Activated naive CD8-positive, alpha-beta T cell treated with anti-CD3 and anti-CD28 coated beads for 36 hours (primary cell): ENCODE data around the gene FGD5. TPM values are rescaled to one million over a fixed set of nuclear protein-coding genes. Genes with fewer than 3 reads are reported as not detected.

Experiments used
- DNase-seq: peaks from one replicate; pipeline ENCODE4 v3.0.0; 2021
- H3K27ac Mint-ChIP-seq: one replicate; pipeline ENCODE4 v1.8.0; 2022; ENCODE audit warnings: mild to moderate bottlenecking, moderate library complexity, mixed read lengths
- H3K27me3 Mint-ChIP-seq: one replicate; pipeline ENCODE4 v1.8.0; 2022; ENCODE audit warnings: mild to moderate bottlenecking, mixed read lengths
- H3K36me3 Mint-ChIP-seq: one replicate; pipeline ENCODE4 v1.8.0; 2021; ENCODE audit warnings: mild to moderate bottlenecking, mixed read lengths
- H3K4me1 Mint-ChIP-seq: one replicate; pipeline ENCODE4 v1.8.0; 2021; ENCODE audit warnings: mixed read lengths
- H3K4me3 Mint-ChIP-seq: one replicate; pipeline ENCODE4 v1.8.0; 2022; ENCODE audit warnings: mild to moderate bottlenecking, moderate library complexity, mixed read lengths
- H3K9me3 Mint-ChIP-seq: one replicate; pipeline ENCODE4 v1.8.0; 2022; ENCODE audit warnings: mixed read lengths
- total RNA-seq, 2 experiments: library from RNA; stranded (reverse); gene quantifications; one replicate each; pipeline ENCODE4 v1.2.3, GENCODE V29; 2021

Gene FGD5
- total RNA-seq, 2 experiments from 2014 or later: 0.22 to 0.27 TPM

DNA sequence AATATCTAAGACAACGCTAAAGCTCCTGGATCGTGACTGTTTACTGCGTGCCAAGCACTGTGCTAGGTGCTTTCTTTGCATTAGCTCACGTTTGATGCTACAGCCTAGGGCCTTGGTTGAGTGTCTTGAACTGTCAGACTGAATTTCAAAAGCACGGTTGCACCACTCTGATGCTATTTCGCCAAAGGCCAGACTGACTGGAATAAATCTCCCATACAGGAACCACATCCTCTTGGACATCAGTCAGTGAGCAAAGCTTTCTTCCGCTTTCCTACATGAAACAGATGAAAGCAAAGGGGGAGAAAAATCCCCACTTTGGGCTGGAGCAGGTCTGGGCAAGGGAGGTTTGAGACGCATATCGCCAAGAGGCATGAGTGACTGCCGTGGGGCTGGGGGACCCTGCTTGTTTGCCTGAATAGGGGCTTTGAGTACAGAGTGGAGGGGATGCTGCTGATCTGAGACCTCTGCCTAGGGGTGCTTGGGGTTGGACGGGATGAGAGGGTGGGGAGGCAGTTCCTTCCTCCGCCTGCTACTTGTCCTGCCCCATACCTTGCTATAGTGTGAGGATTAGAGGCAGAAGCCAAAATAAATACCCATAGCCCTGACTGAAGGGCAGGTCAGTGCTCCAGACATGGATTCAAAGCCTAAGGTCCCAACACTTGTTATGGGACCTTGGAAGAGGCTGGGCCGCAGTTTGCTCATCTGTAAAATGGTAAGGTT is 5.3 kb downstream of the FGD5 start:
- Mint-ChIP-seq H3K9me3 (no peaks in the 10 kb centered on the region), H3K4me1 (no peaks in the 10 kb centered on the region), H3K27ac (no peak overlapping the region), H3K4me3 (no peak overlapping the region), H3K27me3 (peaks cover 3% of the 10 kb centered on the region), H3K36me3 (no peaks in the 10 kb centered on the region)
- DNase-seq: no peak

DNA sequence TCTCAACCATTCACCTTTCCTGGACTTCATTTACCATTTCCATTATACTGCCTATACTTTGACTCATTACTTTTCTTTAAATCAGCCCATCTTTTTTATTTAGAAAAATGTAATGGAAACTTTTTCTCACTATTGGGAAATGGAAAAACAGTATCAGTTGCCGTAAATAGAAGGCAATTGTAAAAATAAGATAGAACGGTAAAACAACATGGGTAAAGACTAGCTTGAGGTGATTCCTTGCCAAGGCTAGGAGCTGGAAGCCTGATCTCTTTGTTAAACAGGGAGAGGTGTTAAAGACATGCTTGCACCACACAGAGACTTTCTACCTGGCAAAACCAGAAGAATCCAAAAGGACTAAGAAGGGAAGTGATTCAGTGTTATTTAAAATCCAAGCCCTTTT is 5.9 kb downstream of the FGD5 start:
- no peak overlapping the region for H3K27ac Mint-ChIP-seq
- no peaks in the 10 kb centered on the region for H3K27me3 Mint-ChIP-seq
- H3K4me1 Mint-ChIP-seq: no peaks in the 10 kb centered on the region
- H3K4me3 Mint-ChIP-seq: no peak overlapping the region
- no peak for DNase-seq
- H3K36me3 Mint-ChIP-seq: no peaks in the 10 kb centered on the region
- H3K9me3 Mint-ChIP-seq: no peaks in the 10 kb centered on the region

DNA sequence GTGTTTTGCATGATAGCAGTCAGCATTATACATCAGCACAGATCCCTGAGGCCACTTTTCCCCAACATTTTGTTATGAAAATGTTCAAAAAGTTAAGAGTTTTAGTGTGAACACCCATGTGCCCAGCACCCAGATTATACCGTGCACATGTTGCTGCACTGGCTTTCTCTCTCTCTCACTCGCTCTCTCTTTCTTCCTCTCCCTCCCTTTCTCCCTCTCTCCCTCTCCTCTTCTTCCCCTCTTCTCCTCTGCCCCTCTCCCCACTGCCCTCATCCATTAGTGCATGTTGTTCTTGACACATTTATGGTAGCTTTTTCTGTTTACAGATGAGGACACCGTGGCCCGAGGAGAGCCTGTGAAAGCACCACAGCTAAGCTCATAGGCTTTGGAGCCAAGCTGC is 7.3 kb downstream of the FGD5 start:
- Mint-ChIP-seq H3K27me3 (no peaks in the 10 kb centered on the region), H3K9me3 (no peaks in the 10 kb centered on the region), H3K36me3 (no peaks in the 10 kb centered on the region), H3K4me1 (no peaks in the 10 kb centered on the region), H3K4me3 (no peak overlapping the region), H3K27ac (no peak overlapping the region)
- DNase-seq: no peak

DNA sequence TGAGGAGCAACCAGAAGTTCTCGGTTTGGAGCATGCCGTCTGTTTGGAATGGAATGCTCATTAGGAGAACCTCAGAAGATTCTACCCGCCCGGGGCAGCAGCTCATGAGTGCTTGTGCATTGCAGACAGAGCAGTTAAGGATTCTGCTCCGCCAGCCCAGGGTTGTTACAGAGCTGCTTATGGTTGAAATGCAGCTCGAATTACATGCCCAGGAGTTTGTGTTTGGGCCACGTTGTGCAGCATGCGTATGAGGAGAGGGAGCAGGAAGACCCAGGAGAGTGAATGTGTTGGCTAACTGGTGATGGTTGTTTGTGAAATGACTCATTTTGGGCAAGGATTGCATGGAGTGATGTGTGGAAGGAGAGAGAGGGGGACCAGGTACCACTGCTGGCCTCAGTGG is 9.0 kb downstream of the FGD5 start:
- DNase-seq: no peak
- Mint-ChIP-seq H3K4me1 (no peaks in the 10 kb centered on the region), H3K27ac (no peak overlapping the region), H3K4me3 (no peak overlapping the region), H3K9me3 (no peaks in the 10 kb centered on the region), H3K36me3 (no peaks in the 10 kb centered on the region), H3K27me3 (no peaks in the 10 kb centered on the region)

DNA sequence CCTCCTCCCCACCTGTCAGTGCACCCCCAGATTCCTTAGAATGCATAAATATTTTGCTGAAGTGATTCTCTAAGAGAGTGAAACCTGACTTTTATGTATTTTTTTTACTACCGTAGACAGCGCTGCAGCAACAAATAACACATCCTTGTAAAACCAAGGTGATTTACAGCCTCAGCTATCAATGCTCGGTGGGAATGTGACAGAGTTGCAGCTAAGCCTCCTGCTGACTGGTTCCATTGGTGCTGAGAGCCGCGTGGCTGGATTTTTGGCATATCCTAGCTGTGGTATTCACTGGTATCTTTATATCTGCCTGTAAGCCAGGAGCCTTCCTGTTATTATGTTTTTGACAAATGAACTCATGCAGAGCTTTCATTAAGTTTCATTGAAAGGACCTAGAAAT is 11.0 kb downstream of the FGD5 start:
- no peaks in the 10 kb centered on the region for H3K27me3 Mint-ChIP-seq
- H3K4me1 Mint-ChIP-seq: no peaks in the 10 kb centered on the region
- no peaks in the 10 kb centered on the region for H3K9me3 Mint-ChIP-seq
- no peaks in the 10 kb centered on the region for H3K36me3 Mint-ChIP-seq
- H3K4me3 Mint-ChIP-seq: no peak overlapping the region
- H3K27ac Mint-ChIP-seq: no peak overlapping the region
- DNase-seq: no peak

DNA sequence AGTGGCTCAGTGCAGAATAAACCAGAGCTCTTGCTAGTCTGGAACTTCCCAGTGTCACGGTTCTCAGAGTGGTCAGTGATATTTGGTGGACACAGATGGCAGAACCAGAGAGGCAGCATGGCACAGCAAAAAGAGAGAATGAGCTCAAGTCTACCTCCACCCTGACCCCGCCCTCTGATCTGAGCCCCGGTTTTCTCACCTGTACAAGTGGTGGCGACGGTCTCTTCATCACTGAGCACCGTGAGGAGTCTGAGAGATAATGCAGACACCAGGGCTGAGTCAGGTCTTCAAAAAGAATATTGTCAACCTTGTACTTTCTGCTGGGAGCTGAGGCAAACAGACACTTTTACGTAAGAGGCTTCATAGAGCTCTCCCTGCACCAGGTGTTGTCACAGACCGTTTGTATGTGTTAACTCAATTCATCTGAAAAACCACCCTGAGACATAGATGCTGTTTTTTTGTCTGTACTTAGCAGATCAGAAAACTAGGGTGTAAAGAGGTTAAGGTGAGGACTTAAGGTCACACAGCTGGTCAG is 13.2 kb downstream of the FGD5 start:
- Mint-ChIP-seq H3K4me3 (no peak overlapping the region), H3K9me3 (no peaks in the 10 kb centered on the region), H3K27me3 (no peaks in the 10 kb centered on the region), H3K4me1 (no peaks in the 10 kb centered on the region), H3K36me3 (no peaks in the 10 kb centered on the region), H3K27ac (no peak overlapping the region)
- DNase-seq: no peak

DNA sequence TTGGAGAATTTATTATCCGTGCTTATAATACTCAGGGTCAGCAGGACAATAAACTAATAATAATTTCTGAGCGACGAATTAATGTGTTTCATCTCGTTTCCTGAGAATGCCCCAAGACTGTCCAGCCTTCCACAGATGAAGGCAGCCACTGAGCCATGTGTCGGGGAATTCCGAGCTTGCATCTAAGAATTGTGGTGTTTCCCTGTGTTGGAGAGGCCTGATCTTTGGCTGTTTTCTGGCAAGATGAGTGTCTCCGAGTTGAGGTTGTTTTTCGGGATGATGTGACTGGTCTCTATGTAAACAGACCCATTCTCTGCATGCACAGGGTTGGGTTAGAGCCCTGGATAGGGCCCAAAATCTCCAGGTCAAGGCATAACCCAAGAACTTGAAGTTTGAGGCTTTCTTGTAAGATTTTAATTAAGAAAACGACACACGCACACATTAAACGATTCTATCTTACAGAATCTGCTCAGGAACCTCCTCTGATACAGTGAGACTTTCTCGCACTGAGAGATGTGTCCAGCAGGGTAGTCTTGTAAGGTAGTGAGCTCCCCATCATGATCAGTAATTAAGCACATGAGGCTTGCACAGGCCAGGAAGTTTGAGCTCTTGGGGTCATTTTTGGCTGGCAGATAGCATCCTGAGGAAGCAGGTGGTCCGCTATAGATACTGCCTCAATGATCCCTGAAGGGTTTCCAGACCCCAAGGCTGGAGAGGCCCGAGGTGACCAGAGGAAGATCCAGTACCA is 14.4 kb downstream of the FGD5 start:
- H3K36me3 Mint-ChIP-seq: no peaks in the 10 kb centered on the region
- H3K27ac Mint-ChIP-seq: no peak overlapping the region
- no peaks in the 10 kb centered on the region for H3K27me3 Mint-ChIP-seq
- no peak for DNase-seq
- H3K9me3 Mint-ChIP-seq: no peaks in the 10 kb centered on the region
- H3K4me1 Mint-ChIP-seq: no peaks in the 10 kb centered on the region
- no peak overlapping the region for H3K4me3 Mint-ChIP-seq

DNA sequence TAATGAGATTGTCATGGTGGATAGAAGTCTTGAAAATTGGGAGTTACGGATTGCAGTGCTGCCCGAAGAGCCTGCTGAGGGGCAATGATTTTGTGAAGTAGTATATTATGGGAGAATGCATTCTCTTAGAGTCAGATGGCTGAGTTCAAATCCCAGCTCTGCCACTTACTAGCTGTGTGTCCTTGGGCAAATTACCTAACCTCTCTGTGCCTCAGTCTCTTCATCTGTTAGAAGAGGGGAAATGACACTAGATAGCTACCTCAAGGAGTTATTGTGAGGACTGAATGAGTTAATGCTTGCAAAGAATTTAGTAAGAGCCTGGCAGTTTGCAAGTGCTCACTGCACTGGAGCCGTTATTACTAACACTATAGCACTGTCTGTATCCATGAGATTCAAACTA is 15.4 kb downstream of the FGD5 start:
- H3K9me3 Mint-ChIP-seq: no peaks in the 10 kb centered on the region
- no peaks in the 10 kb centered on the region for H3K4me1 Mint-ChIP-seq
- no peak for DNase-seq
- H3K27ac Mint-ChIP-seq: no peak overlapping the region
- no peaks in the 10 kb centered on the region for H3K27me3 Mint-ChIP-seq
- no peaks in the 10 kb centered on the region for H3K36me3 Mint-ChIP-seq
- no peak overlapping the region for H3K4me3 Mint-ChIP-seq

DNA sequence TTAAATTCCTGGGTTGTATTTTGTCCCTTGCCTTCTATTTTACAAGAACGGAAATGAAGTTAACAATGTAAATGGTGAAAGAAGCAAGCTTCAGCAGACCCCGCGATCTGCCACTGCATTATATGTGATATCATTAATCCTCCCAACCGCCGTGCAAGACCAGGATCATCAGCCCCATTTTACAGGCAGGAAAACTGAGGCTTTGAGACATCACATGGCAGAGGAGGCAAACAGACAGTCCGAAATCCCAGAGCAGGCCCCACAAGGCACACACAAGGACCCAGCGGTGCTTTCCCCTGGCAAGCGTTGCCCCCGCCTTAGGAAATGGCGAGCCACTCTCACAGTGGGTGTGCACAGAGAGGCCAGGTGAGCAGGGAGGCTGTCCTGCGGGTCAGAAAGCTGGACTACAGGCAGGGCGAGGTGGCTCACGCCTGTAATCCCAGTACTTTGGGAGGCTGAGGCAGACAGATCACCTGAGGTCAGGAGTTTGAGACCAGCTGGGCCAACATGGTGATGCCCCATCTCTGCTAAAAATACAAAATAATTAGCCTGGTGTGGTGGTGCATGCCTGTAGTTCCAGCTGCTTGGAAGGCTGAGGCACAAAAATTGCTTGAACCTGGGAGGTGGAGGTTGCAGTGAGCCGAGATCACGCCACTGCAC is 16.2 kb downstream of the FGD5 start:
- Mint-ChIP-seq H3K4me3 (no peak overlapping the region), H3K9me3 (no peaks in the 10 kb centered on the region), H3K4me1 (no peaks in the 10 kb centered on the region), H3K27me3 (no peaks in the 10 kb centered on the region), H3K27ac (no peak overlapping the region), H3K36me3 (no peaks in the 10 kb centered on the region)
- DNase-seq: no peak

DNA sequence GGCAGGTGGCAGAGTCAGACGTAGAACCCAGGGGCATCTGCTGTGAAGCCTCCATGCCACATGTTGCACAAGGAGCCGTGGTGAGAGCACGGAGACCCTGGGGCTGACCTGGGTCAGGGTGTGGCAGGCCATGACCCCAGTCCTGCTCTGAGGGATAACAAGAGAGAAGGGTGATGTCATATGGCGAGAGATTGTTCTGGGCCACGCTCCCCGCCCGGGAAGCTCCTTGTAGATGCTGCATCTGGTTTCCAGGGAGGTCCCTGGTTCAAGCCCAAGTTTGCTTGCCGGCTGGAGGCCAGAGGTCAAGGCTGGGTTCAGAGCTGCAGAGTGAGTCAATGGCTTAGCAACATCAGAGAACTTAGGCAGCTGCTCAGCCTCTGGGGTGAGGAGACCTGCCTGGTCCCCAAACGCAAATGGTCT is 17.3 kb downstream of the FGD5 start:
- Mint-ChIP-seq H3K36me3 (no peaks in the 10 kb centered on the region), H3K4me3 (no peak overlapping the region), H3K4me1 (no peaks in the 10 kb centered on the region), H3K27me3 (no peaks in the 10 kb centered on the region), H3K27ac (no peak overlapping the region), H3K9me3 (no peaks in the 10 kb centered on the region)
- no peak for DNase-seq

DNA sequence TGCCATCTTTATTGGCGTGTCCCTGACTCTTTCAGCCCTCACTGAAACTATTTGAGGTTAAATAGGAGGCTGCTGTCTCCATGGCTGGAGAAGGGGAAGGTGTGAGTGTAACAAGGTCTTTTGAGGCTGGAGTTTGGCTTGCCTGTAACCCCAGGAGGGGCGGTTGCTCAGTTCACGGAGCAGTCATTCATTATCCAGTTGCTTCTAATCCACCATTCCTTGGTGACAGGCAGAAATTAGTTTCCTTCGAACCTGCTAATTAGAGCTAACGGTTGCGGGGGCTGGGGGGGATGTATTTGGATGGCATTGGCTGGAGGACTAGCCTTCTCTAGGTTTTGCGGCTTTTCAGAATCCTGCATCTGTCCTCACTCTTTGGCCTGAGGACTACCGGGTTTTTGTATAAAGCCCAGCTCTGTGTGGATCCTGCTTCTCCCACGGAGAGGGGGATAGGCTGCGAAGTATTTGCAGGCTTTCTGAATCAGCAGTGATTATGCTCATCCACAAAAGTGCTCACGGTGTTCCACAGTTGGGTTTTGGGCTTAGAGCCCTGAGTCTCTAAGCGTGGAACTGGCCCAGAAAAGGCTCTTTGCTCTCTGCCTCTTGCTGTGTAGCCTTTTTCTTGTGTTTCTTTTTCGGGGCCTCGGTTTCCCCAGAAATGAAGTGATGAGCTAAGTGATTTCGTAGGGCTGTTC is 18.6 kb downstream of the FGD5 start:
- DNase-seq: no peak
- Mint-ChIP-seq H3K9me3 (no peaks in the 10 kb centered on the region), H3K4me3 (no peak overlapping the region), H3K27me3 (no peaks in the 10 kb centered on the region), H3K4me1 (no peaks in the 10 kb centered on the region), H3K36me3 (no peaks in the 10 kb centered on the region), H3K27ac (no peak overlapping the region)

DNA sequence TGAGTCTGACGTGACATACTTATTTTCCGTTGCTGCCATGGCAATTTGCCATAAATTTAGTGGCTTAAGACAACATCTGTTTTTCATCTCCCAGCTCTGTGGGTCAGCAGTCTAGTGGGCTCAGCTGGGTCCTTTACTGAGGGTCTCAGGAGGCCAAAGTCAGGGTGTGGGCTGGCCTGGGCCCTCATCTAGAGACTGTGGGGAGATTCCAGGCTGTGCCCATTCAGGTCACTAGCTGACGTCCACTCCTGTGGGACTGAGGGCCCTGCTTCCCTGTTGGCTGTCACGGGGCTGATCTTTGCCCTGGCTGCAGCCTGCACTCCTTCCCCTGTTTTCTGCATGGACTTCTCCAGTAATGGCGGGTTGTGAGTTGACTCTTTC is 19.1 kb downstream of the FGD5 start:
- Mint-ChIP-seq H3K4me1 (no peaks in the 10 kb centered on the region), H3K36me3 (no peaks in the 10 kb centered on the region), H3K27ac (no peak overlapping the region), H3K27me3 (no peaks in the 10 kb centered on the region), H3K9me3 (no peaks in the 10 kb centered on the region), H3K4me3 (no peak overlapping the region)
- DNase-seq: no peak

DNA sequence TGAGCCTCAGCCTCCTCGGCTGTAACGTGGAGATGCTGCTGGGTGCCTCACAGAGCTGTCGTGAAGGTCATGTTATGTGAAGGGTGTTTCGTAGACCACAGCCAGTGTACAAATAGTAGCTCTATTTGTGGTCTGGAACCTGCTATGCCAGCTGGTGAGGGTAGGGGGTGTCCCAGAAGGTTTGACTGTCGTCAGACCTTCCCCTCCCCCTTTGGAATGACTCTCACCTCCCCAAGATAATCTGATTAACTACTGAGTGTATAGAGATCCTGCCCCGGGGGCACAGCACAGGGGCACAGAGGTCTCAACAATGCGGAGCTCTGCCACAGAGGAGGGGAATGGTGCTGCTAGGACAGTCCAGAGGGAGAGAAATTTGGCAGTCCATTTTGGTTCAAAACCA is 20.5 kb downstream of the FGD5 start:
- H3K27me3 Mint-ChIP-seq: no peaks in the 10 kb centered on the region
- H3K4me1 Mint-ChIP-seq: no peaks in the 10 kb centered on the region
- DNase-seq: no peak
- H3K9me3 Mint-ChIP-seq: no peaks in the 10 kb centered on the region
- no peak overlapping the region for H3K4me3 Mint-ChIP-seq
- no peaks in the 10 kb centered on the region for H3K36me3 Mint-ChIP-seq
- no peak overlapping the region for H3K27ac Mint-ChIP-seq

DNA sequence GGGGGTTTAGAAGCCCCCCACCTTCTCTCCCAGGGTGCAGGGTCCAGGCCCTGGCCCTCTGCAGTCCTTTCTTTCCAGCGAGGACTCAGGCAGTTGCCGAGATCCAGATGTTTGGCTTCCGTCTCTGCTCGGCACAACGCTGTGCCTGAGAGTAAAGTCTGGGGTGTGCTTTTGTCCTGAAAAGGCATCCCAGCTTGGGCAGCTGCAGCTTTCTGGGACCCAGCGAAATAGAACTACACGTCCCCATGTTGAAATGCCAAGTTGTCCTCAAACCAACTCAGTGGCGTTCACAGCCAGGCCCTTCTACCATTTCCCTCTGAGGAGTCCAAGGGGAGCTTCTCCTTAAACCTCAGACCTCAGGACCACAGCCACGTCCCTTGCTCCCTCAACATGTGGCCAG is 23.1 kb downstream of the FGD5 start:
- DNase-seq: no peak
- no peak overlapping the region for H3K4me3 Mint-ChIP-seq
- H3K9me3 Mint-ChIP-seq: no peaks in the 10 kb centered on the region
- H3K27me3 Mint-ChIP-seq: no peaks in the 10 kb centered on the region
- no peaks in the 10 kb centered on the region for H3K36me3 Mint-ChIP-seq
- peaks cover 2% of the 10 kb centered on the region for H3K4me1 Mint-ChIP-seq
- no peak overlapping the region for H3K27ac Mint-ChIP-seq

DNA sequence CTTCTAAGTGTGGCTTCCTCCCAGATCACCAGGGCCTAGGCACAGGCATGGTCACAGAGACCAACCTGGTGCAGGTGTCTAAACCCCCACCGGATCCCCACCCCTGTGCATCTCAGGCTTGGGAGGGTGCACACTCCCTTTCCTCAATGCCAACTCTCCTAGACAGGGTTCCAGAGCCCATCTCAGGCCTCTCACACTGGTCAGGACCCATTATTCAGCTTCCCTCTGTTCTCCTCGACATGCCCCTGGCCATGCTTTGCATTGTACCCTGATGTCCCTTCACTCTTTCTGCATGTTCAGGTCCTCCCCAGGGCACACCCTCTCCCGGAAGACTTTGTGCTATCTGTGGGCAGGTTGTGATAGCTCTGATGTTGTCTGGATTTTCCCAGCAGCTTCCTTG is 23.5 kb downstream of the FGD5 start:
- Mint-ChIP-seq H3K9me3 (no peaks in the 10 kb centered on the region), H3K4me3 (no peak overlapping the region), H3K27me3 (no peaks in the 10 kb centered on the region), H3K27ac (no peak overlapping the region), H3K4me1 (peaks cover 2% of the 10 kb centered on the region), H3K36me3 (no peaks in the 10 kb centered on the region)
- no peak for DNase-seq
